Natural killer cell (primary cell): Measurements from ENCODE around the gene NIPAL4. TPM values are rescaled to one million over a fixed set of nuclear protein-coding genes. Genes with fewer than 3 reads are reported as not detected.

Source experiments
- ATAC-seq, 3 donors: fragments of 150-1000 bp in 2 of 3; fragments of 200-7000 bp in 1 of 3; cut with Tn5 transposase; 1 replicate in 1 of 3; 2 replicates in 2 of 3; pipeline ENCODE4 v1.10.0; 2021; ENCODE audit warnings: mild to moderate bottlenecking in 2 of 3, moderate library complexity in 2 of 3
- DNase-seq, 2 donors: peaks; one replicate each; pipeline versions ENCODE4 v3.0.0 to v3.0.0-alpha.2; 2013 to 2021; ENCODE audit warnings: mixed read lengths in 1 of 2
- H3K27ac ChIP-seq: one replicate; pipeline ENCODE4 v1.5.1; 2013; ENCODE audit warnings: mild to moderate bottlenecking, low read length
- H3K27me3 ChIP-seq: one replicate; pipeline ENCODE4 v1.6.1; 2013; ENCODE audit warnings: low read length; ENCODE audit not compliant: control insufficient read depth, insufficient read depth
- H3K36me3 ChIP-seq: one replicate; pipeline ENCODE4 v1.6.1; 2013; ENCODE audit warnings: low read length; ENCODE audit not compliant: control insufficient read depth, insufficient read depth
- H3K4me1 ChIP-seq: one replicate; pipeline ENCODE4 v1.6.1; 2013; ENCODE audit warnings: low read length; ENCODE audit not compliant: control insufficient read depth, insufficient read depth
- H3K4me3 ChIP-seq: one replicate; pipeline ENCODE4 v1.5.1; 2013; ENCODE audit warnings: low read length
- H3K9me3 ChIP-seq: one replicate; pipeline ENCODE4 v1.6.1; 2013; ENCODE audit warnings: low read length; ENCODE audit not compliant: control insufficient read depth, insufficient read depth
- H3K27ac Mint-ChIP-seq, 2 donors: one replicate each; pipeline ENCODE4 v1.8.0; 2022; ENCODE audit warnings: mild to moderate bottlenecking in 2 of 2, mixed read lengths in 2 of 2, moderate library complexity in 1 of 2
- H3K27me3 Mint-ChIP-seq, 2 donors: one replicate each; pipeline ENCODE4 v1.8.0; 2022; ENCODE audit warnings: low read depth in 2 of 2, mixed read lengths in 2 of 2
- H3K36me3 Mint-ChIP-seq: one replicate; pipeline ENCODE4 v1.8.0; 2022; ENCODE audit warnings: mixed read lengths
- H3K4me1 Mint-ChIP-seq, 2 donors: one replicate each; pipeline ENCODE4 v1.8.0; 2022; ENCODE audit warnings: mixed read lengths in 2 of 2
- H3K4me3 Mint-ChIP-seq: one replicate; pipeline ENCODE4 v1.8.0; 2022; ENCODE audit warnings: mild to moderate bottlenecking, moderate library complexity, mixed read lengths
- H3K9me3 Mint-ChIP-seq, 2 donors: one replicate each; pipeline ENCODE4 v1.8.0; 2022; ENCODE audit warnings: mixed read lengths in 2 of 2
- CTCF ChIP-seq: fragments of 200-600 bp; IDR thresholded peaks from one replicate; pipeline ENCODE4 v1.8.0; 2022; ENCODE audit warnings: antibody characterized with exemption
- WGBS: methylation state at CpG from one replicate; pipeline ENCODE4 v1.1.7; 2013; ENCODE audit warnings: missing lambda C conversion rate; ENCODE audit not compliant: insufficient coverage; 5-methylcytosine and 5-hydroxymethylcytosine counted together
- intact Hi-C: fragments of 100-400 bp; cut with micrococcal nuclease; formaldehyde crosslinking; loops from one replicate; pipeline ENCODE4 v1.14.2; 2022
- total RNA-seq, 4 donors: library from RNA; stranded (reverse); fragments of 120-200 nt in 1 of 4; gene quantifications; one replicate each; pipeline versions ENCODE4 v1.2.3 to v1.2.4, GENCODE V29; 2013 to 2022

The NIPAL4 gene
- total RNA-seq, 3 donors from 2014 or later (not counting 1 experiment from before 2014, with no cell fraction given), result 0.39 to 1.3 TPM; not detected in 1

GRCh38 chr5:157484768-157485167, 24.8 kb downstream of the NIPAL4 start:
- peaks cover 8 to 10% of the 10 kb centered on the region in 2 donors for H3K4me1 Mint-ChIP-seq
- H3K27ac Mint-ChIP-seq, result no peak overlapping the region
- no peaks in the 10 kb centered on the region for H3K9me3 Mint-ChIP-seq
- ATAC-seq (no peak), DNase-seq (no peak)
- 82% methylated on average over 5 of the region's 5 CpGs for WGBS
- no peaks in the 10 kb centered on the region for H3K27me3 ChIP-seq
- no peak overlapping the region for H3K27ac ChIP-seq
- no peak overlapping the region for H3K4me3 Mint-ChIP-seq
- H3K27me3 Mint-ChIP-seq, result peaks cover 0 to 2% of the 10 kb centered on the region in 2 donors
- H3K9me3 ChIP-seq, result no peaks in the 10 kb centered on the region
- H3K36me3 Mint-ChIP-seq, result no peaks in the 10 kb centered on the region
- H3K4me3 ChIP-seq, result no peak overlapping the region
- TF ChIP-seq CTCF, result no peak
- H3K4me1 ChIP-seq, result peaks cover 34% of the 10 kb centered on the region
- H3K36me3 ChIP-seq, result no peaks in the 10 kb centered on the region
- intact Hi-C loops, result no loop called here

GRCh38 chr5:157485340-157485739, 25.3 kb downstream of the NIPAL4 start:
- Histone ChIP-seq H3K4me1 (peaks cover 34% of the 10 kb centered on the region), H3K36me3 (no peaks in the 10 kb centered on the region), H3K27ac (peak overlapping the region; percentile 64), H3K9me3 (no peaks in the 10 kb centered on the region), H3K27me3 (no peaks in the 10 kb centered on the region), H3K4me3 (no peak overlapping the region)
- Mint-ChIP-seq H3K27ac (no peak overlapping the region), H3K9me3 (no peaks in the 10 kb centered on the region), H3K4me1 (peaks cover 8 to 10% of the 10 kb centered on the region in 2 donors), H3K36me3 (no peaks in the 10 kb centered on the region), H3K27me3 (no peaks in the 10 kb centered on the region), H3K4me3 (no peak overlapping the region)
- WGBS, result 88% methylated on average over 2 of the region's 2 CpGs
- no peak for TF ChIP-seq CTCF
- ATAC-seq (no peak), DNase-seq (no peak)
- intact Hi-C loops, result no loop called here

- Histone ChIP-seq H3K4me1 (peaks cover 34% of the 10 kb centered on the region), H3K27me3 (no peaks in the 10 kb centered on the region), H3K4me3 (no peak overlapping the region), H3K9me3 (no peaks in the 10 kb centered on the region), H3K36me3 (no peaks in the 10 kb centered on the region), H3K27ac (peak overlapping the region; percentile 87)
- DNase-seq (no peak), ATAC-seq (no peak)
- WGBS, result 74% methylated on average over 3 of the region's 3 CpGs
- Mint-ChIP-seq H3K27ac (no peak overlapping the region), H3K4me1 (peaks cover 8 to 10% of the 10 kb centered on the region in 2 donors), H3K9me3 (no peaks in the 10 kb centered on the region), H3K36me3 (no peaks in the 10 kb centered on the region), H3K27me3 (no peaks in the 10 kb centered on the region), H3K4me3 (no peak overlapping the region)
- no peak for TF ChIP-seq CTCF
- intact Hi-C loops, result no loop called here
Observed at GRCh38 chr5:157485811-157486210, 25.8 kb downstream of the NIPAL4 start.

GRCh38 chr5:157486221-157486681, 26.2 kb downstream of the NIPAL4 start:
- Mint-ChIP-seq H3K36me3 (no peaks in the 10 kb centered on the region), H3K9me3 (no peaks in the 10 kb centered on the region), H3K4me3 (no peak overlapping the region), H3K27me3 (no peaks in the 10 kb centered on the region), H3K4me1 (peaks cover 8 to 10% of the 10 kb centered on the region in 2 donors), H3K27ac (no peak overlapping the region)
- H3K4me1 ChIP-seq, result peaks cover 34% of the 10 kb centered on the region
- no peaks in the 10 kb centered on the region for H3K36me3 ChIP-seq
- intact Hi-C loops, result no loop called here
- no peaks in the 10 kb centered on the region for H3K27me3 ChIP-seq
- peak overlapping the region; percentile 87 for H3K27ac ChIP-seq
- no peak for TF ChIP-seq CTCF
- DNase-seq (no peak), ATAC-seq (peak in 2 of 3 donors; percentile 27 to 47)
- no peak overlapping the region for H3K4me3 ChIP-seq
- H3K9me3 ChIP-seq, result no peaks in the 10 kb centered on the region
- 19% methylated on average over 8 of the region's 8 CpGs for WGBS
